DOHH2 (cell line): ENCODE measurements around the gene SENP2.
"Not testable (repeated sequence)": the region's sequence is repeated elsewhere in the genome, so short reads cannot be mapped to it uniquely, and the experiment has no call there.

ENCODE experiments used
- EZH2phosphoT487 ChIP-seq: fragments of 200-600 bp; sonication (generic); IDR thresholded peaks from 2 replicates; pipeline ENCODE4 v1.6.1; 2017; ENCODE audit warnings: borderline replicate concordance, mild to moderate bottlenecking, antibody characterized with exemption, low read length, moderate library complexity, mixed read lengths
- TF ChIP-seq, protein P1 (sequence below): fragments of 200-600 bp; sonication (generic); IDR thresholded peaks from one replicate; pipeline ENCODE4 v1.5.1; 2014; ENCODE audit warnings: antibody characterized with exemption, mild to moderate bottlenecking, low read depth, low read length; ENCODE audit not compliant: poor library complexity, severe bottlenecking

DNA sequence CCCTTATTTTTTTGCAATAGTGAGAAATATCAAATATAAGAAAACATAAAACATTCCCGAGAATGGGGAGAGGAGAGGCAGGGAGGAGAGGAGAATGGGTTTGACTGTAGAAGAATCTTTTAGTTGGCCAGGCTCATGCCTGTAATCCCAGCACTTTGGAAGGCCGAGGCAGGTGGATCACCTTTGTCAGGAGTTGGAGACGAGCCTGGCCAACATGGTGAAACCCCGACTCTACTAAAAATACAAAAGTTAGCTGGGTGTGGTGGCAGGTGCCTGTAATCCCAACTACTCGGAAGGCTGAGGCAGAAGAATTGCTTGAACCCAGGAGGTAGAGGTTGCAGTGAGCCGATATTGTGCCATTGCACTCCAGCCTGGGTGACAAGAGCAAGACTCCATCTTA is 29.5 kb upstream of the SENP2 start:
- TF ChIP-seq, protein P1, sequence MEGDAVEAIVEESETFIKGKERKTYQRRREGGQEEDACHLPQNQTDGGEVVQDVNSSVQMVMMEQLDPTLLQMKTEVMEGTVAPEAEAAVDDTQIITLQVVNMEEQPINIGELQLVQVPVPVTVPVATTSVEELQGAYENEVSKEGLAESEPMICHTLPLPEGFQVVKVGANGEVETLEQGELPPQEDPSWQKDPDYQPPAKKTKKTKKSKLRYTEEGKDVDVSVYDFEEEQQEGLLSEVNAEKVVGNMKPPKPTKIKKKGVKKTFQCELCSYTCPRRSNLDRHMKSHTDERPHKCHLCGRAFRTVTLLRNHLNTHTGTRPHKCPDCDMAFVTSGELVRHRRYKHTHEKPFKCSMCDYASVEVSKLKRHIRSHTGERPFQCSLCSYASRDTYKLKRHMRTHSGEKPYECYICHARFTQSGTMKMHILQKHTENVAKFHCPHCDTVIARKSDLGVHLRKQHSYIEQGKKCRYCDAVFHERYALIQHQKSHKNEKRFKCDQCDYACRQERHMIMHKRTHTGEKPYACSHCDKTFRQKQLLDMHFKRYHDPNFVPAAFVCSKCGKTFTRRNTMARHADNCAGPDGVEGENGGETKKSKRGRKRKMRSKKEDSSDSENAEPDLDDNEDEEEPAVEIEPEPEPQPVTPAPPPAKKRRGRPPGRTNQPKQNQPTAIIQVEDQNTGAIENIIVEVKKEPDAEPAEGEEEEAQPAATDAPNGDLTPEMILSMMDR = not testable (repeated sequence)
- TF ChIP-seq EZH2phosphoT487 = not testable (repeated sequence)
